Caco-2 (cell line): ENCODE data around the gene RBP2. TPM values are rescaled to one million over a fixed set of nuclear protein-coding genes. Genes with fewer than 3 reads are reported as not detected.

Source experiments
- BruUV-seq: library from RNA; stranded (reverse); fragments of 400-500 nt; replicated peaks from 2 replicates; lab custom pipeline; 2021; lab: Mats Ljungman, UMichigan
- CTCF ChIA-PET: fragments of 300-600 bp; sonication (Branson Sonifier 250); formaldehyde crosslinking; loops from one replicate; lab custom pipeline; 2022; ENCODE audit warnings: antibody characterized with exemption; lab: Charles Lee
- POLR2A ChIA-PET: fragments of 300-600 bp; sonication (Branson Sonifier 250); formaldehyde crosslinking; loops from one replicate; lab custom pipeline; 2022; ENCODE audit warnings: antibody characterized with exemption; lab: Charles Lee
- DNase-seq, 2 experiments: peaks; one replicate each; pipeline versions ENCODE4 v3.0.0 to v3.0.0-alpha.2; 2020 to 2022
- H3K27me3 ChIP-seq: replicated peaks from 2 replicates; pipeline ENCODE4 v1.6.0; 2011; ENCODE audit warnings: low read length; ENCODE audit not compliant: control insufficient read depth, insufficient read depth
- H3K36me3 ChIP-seq: 2 replicates; pipeline ENCODE4 v1.5.1; 2011; ENCODE audit warnings: low read length; ENCODE audit not compliant: control insufficient read depth, insufficient read depth
- H3K4me1 ChIP-seq: fragments of 250-450 bp; sonication (Bioruptor Pico); 2 replicates; pipeline ENCODE4 v1.5.1; 2020; ENCODE audit warnings: mild to moderate bottlenecking
- H3K4me3 ChIP-seq: 2 replicates; pipeline ENCODE4 v1.5.1; 2011; ENCODE audit warnings: low read depth, mild to moderate bottlenecking, control low read depth, low read length
- H3K9me3 ChIP-seq: fragments of 250-450 bp; sonication (Bioruptor Pico); 2 replicates; pipeline ENCODE4 v1.5.1; 2020; ENCODE audit warnings: mild to moderate bottlenecking, moderate library complexity
- H3K27ac Mint-ChIP-seq: one replicate; pipeline ENCODE4 v1.8.0; 2022; ENCODE audit warnings: mixed read lengths; ENCODE audit not compliant: unreplicated experiment
- H3K27me3 Mint-ChIP-seq: one replicate; pipeline ENCODE4 v1.8.0; 2022; ENCODE audit warnings: mixed read lengths; ENCODE audit not compliant: insufficient read depth, unreplicated experiment
- H3K36me3 Mint-ChIP-seq: one replicate; pipeline ENCODE4 v1.8.0; 2022; ENCODE audit warnings: mild to moderate bottlenecking, mixed read lengths; ENCODE audit not compliant: insufficient read depth, unreplicated experiment
- H3K4me1 Mint-ChIP-seq: one replicate; pipeline ENCODE4 v1.8.0; 2022; ENCODE audit warnings: low read depth, mixed read lengths; ENCODE audit not compliant: unreplicated experiment
- H3K4me3 Mint-ChIP-seq: one replicate; pipeline ENCODE4 v1.8.0; 2022; ENCODE audit warnings: mild to moderate bottlenecking, moderate library complexity, mixed read lengths; ENCODE audit not compliant: unreplicated experiment
- H3K9me3 Mint-ChIP-seq: one replicate; pipeline ENCODE4 v1.8.0; 2022; ENCODE audit warnings: mixed read lengths; ENCODE audit not compliant: unreplicated experiment
- intact Hi-C: fragments of 100-400 bp; cut with micrococcal nuclease; formaldehyde crosslinking; loops from one replicate; pipeline ENCODE4 v1.10.0; 2022; ENCODE audit not compliant: unreplicated experiment
- total RNA-seq: library from RNA; stranded (reverse); gene quantifications from 2 replicates; pipeline ENCODE4 v1.2.3, GENCODE V29; 2022
- TF ChIP-seq, protein P1 (sequence below), 2 experiments: fragments of 200-600 bp in 1 of 2; IDR thresholded peaks; 1 replicate in 1 of 2; 2 replicates in 1 of 2; pipeline versions ENCODE4 v1.5.1 to v1.8.0; 2011 to 2022; ENCODE audit warnings: antibody characterized with exemption in 1 of 2, control low read depth in 1 of 2, inconsistent platforms in 1 of 2, low read depth in 1 of 2, low read length in 1 of 2, mild to moderate bottlenecking in 1 of 2, moderate library complexity in 1 of 2; ENCODE audit not compliant: insufficient read depth in 1 of 2, severe bottlenecking in 1 of 2, unreplicated experiment in 1 of 2

Gene RBP2
- total RNA-seq, 1 experiment from 2014 or later = 28.0 TPM

DNA sequence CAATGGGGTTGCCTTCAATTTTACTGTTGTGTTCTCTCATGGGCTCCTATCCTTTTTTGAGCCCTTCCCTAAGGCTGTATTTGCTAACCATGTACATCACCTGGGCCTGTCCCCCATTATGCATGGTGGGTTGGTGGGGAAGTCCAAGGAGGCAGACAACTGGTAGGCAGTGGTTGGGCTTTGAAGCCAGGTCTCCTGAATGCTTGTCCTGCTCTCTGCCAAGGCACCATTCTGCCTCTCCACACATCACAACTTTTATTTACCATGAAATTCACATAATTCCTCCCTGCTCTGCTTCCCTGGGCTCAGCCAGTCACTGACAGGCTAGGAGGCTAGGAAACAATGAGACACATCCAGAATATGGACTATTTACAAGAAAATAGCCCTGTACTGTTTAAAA is 45.8 kb downstream of the RBP2 start:
- no peaks in the 10 kb centered on the region for H3K27me3 Mint-ChIP-seq

DNA sequence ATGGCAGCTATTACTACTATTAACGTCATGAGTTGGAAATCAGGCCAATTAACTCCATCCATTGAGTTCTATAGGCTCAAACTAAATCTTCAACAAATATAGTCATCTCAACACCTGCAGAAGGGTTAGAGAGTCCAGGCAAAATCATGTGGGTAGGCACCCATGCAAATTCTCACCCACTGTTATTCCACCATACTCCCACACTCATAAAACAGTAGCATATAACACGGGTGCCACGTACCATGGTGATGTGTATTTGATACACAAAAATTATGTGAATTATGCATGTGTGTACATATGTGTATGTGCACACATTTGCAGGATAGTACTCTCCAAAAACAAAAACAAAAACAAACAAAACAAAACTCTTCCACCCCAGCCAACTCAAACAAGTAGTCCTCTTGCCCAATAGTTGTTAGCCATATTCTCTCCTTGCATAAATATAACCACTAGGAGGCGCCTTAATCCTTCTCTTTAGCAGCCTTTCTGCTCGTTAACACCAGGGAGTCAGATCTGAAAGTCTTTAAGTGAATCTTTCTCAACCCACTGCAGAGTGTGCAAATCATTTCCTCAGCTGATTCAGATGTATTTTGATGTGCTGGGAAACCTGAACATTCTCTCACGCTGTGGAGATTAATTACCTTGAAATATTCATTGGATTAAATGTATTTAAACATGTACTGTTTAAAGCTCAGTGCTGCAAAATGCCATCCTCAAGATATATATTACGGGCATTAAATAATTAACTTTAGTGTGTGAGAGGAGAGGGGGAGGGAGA is 48.8 kb downstream of the RBP2 start:
- no peaks in the 10 kb centered on the region for H3K27me3 ChIP-seq
- TF ChIP-seq, protein P1, sequence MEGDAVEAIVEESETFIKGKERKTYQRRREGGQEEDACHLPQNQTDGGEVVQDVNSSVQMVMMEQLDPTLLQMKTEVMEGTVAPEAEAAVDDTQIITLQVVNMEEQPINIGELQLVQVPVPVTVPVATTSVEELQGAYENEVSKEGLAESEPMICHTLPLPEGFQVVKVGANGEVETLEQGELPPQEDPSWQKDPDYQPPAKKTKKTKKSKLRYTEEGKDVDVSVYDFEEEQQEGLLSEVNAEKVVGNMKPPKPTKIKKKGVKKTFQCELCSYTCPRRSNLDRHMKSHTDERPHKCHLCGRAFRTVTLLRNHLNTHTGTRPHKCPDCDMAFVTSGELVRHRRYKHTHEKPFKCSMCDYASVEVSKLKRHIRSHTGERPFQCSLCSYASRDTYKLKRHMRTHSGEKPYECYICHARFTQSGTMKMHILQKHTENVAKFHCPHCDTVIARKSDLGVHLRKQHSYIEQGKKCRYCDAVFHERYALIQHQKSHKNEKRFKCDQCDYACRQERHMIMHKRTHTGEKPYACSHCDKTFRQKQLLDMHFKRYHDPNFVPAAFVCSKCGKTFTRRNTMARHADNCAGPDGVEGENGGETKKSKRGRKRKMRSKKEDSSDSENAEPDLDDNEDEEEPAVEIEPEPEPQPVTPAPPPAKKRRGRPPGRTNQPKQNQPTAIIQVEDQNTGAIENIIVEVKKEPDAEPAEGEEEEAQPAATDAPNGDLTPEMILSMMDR (IDR thresholded peaks at IDR 0.05; ENCODE audit: insufficient read depth in 1 of 2, low read depth in 1 of 2, low read length in 1 of 2, severe bottlenecking in 1 of 2, unreplicated experiment in 1 of 2) = peak; percentile 68 to 76
- H3K4me1 ChIP-seq = no peaks in the 10 kb centered on the region
- H3K4me3 ChIP-seq = no peak overlapping the region
- H3K9me3 ChIP-seq = no peaks in the 10 kb centered on the region
- H3K9me3 Mint-ChIP-seq = no peaks in the 10 kb centered on the region
- H3K36me3 Mint-ChIP-seq = no peaks in the 10 kb centered on the region
- POLR2A ChIA-PET = no interaction called here
- no TSS peak for BruUV-seq
- CTCF ChIA-PET = interaction anchor here (0.8 to 0.9 kb wide), 3 partner anchors 64 to 135 kb away, joined by 3 to 6 read pairs (median 4); no protein-coding TSS in a partner anchor
- H3K27me3 Mint-ChIP-seq = no peaks in the 10 kb centered on the region
- no peak overlapping the region for H3K27ac Mint-ChIP-seq
- H3K4me1 Mint-ChIP-seq = no peaks in the 10 kb centered on the region
- no peaks in the 10 kb centered on the region for H3K36me3 ChIP-seq
- peak in 1 of 2 experiments; percentile 71 for DNase-seq
- H3K4me3 Mint-ChIP-seq = no peak overlapping the region
- intact Hi-C loops = loop anchor here (1.0 to 5.0 kb wide), 4 partner anchors 80 to 507 kb away; partner anchors contain the start of gene CLSTN2

More for the DNA sequence above, 45.8 kb downstream of the RBP2 start:
- BruUV-seq = no TSS peak
- Mint-ChIP-seq H3K9me3 (no peaks in the 10 kb centered on the region), H3K4me1 (no peaks in the 10 kb centered on the region), H3K36me3 (no peaks in the 10 kb centered on the region), H3K27ac (no peak overlapping the region), H3K4me3 (no peak overlapping the region)
- CTCF ChIA-PET = no interaction called here
- no peaks in the 10 kb centered on the region for H3K9me3 ChIP-seq
- no peaks in the 10 kb centered on the region for H3K4me1 ChIP-seq
- no peaks in the 10 kb centered on the region for H3K27me3 ChIP-seq
- TF ChIP-seq, protein P1 (IDR thresholded peaks at IDR 0.05; ENCODE audit: insufficient read depth in 1 of 2, low read depth in 1 of 2, low read length in 1 of 2, severe bottlenecking in 1 of 2, unreplicated experiment in 1 of 2) = no peak
- intact Hi-C loops = no loop called here
- POLR2A ChIA-PET = no interaction called here
- no peaks in the 10 kb centered on the region for H3K36me3 ChIP-seq
- no peak for DNase-seq
- no peak overlapping the region for H3K4me3 ChIP-seq

DNA sequence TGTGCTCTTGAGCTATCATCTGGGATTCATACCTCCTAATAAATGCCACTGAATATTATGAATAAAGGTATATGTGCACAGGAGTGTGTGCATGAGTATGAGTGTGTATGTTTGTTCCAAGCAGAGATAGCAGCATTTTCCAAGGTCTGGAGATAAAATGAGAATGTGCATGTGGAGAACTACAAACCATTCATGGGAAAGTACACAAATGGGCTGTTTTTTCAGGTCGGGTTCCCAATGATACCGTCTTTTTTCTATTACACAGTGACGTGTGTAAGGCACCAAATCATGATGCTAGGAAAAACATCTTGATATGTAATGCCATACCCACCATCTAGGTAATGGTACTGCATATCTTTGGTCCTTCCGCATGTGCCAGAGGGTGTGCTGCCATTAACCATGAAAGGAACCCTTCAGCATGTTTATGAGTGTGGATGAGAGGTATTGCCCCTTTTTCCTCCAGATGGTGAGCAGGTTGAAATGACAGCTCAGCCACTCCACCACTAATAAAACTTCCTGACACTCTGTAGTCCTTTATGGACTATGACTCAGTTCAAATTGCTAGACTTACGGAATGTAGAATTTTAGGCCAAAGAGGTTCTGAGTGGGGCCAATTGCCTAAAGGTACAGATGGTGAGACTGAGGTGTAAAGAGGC is 50.4 kb downstream of the RBP2 start:
- CTCF ChIA-PET = interaction anchor here (0.7 kb wide), 1 partner anchor 84 kb away, joined by 3 read pairs; no protein-coding TSS in a partner anchor
- no peak overlapping the region for H3K27ac Mint-ChIP-seq
- H3K4me1 Mint-ChIP-seq = no peaks in the 10 kb centered on the region
- Histone ChIP-seq H3K4me3 (no peak overlapping the region), H3K9me3 (no peaks in the 10 kb centered on the region), H3K36me3 (no peaks in the 10 kb centered on the region), H3K4me1 (no peaks in the 10 kb centered on the region), H3K27me3 (no peaks in the 10 kb centered on the region)
- TF ChIP-seq, protein P1 (IDR thresholded peaks at IDR 0.05; ENCODE audit: insufficient read depth in 1 of 2, low read depth in 1 of 2, low read length in 1 of 2, severe bottlenecking in 1 of 2, unreplicated experiment in 1 of 2) = no peak
- BruUV-seq = no TSS peak
- H3K4me3 Mint-ChIP-seq = no peak overlapping the region
- no peaks in the 10 kb centered on the region for H3K9me3 Mint-ChIP-seq
- no peak for DNase-seq
- POLR2A ChIA-PET = no interaction called here
- H3K27me3 Mint-ChIP-seq = no peaks in the 10 kb centered on the region
- intact Hi-C loops = loop anchor here (2.0 to 5.0 kb wide), 2 partner anchors 81 to 509 kb away; partner anchors contain the start of gene CLSTN2
- no peaks in the 10 kb centered on the region for H3K36me3 Mint-ChIP-seq
